Liver (tissue), 3 donors: ENCODE data around the gene DCPS.

Experiments used
- CTCF ChIP-seq: fragments of 150-350 bp; IDR thresholded peaks from 2 replicates; pipeline ENCODE4 v1.5.1; 2017; ENCODE audit warnings: improper control_type of control experiment, low read depth, low read length; ENCODE audit not compliant: missing input control
- GABPA ChIP-seq, 2 donors: IDR thresholded peaks in 1 of 2; conservative IDR thresholded peaks in 1 of 2; 2 replicates each; pipeline ENCODE4 v1.6.1; 2016; ENCODE audit warnings: antibody characterized with exemption in 2 of 2, mild to moderate bottlenecking in 1 of 2, moderate library complexity in 1 of 2
- JUND ChIP-seq, 2 donors: IDR thresholded peaks; 2 replicates each; pipeline ENCODE4 v1.6.1; 2016; ENCODE audit warnings: antibody characterized with exemption in 2 of 2
- MAX ChIP-seq: IDR thresholded peaks from 2 replicates; pipeline ENCODE4 v1.6.1; 2016; ENCODE audit warnings: antibody characterized with exemption
- NR2F2 ChIP-seq: IDR thresholded peaks from 2 replicates; pipeline ENCODE4 v1.6.1; 2016; ENCODE audit warnings: antibody characterized with exemption
- RAD21 ChIP-seq, 2 donors: IDR thresholded peaks; 2 replicates each; pipeline ENCODE4 v1.6.1; 2016; ENCODE audit warnings: antibody characterized with exemption in 2 of 2, mild to moderate bottlenecking in 2 of 2
- REST ChIP-seq: IDR thresholded peaks from 2 replicates; pipeline ENCODE4 v1.6.1; 2016; ENCODE audit warnings: antibody characterized with exemption, mild to moderate bottlenecking
- SP1 ChIP-seq: IDR thresholded peaks from 2 replicates; pipeline ENCODE4 v1.6.1; 2018; ENCODE audit warnings: antibody characterized with exemption, mild to moderate bottlenecking
- TAF1 ChIP-seq: conservative IDR thresholded peaks from 2 replicates; pipeline ENCODE4 v1.6.1; 2016; ENCODE audit warnings: antibody characterized with exemption, mild to moderate bottlenecking
- YY1 ChIP-seq: IDR thresholded peaks from 2 replicates; pipeline ENCODE4 v1.6.1; 2016; ENCODE audit warnings: antibody characterized with exemption, mild to moderate bottlenecking
- donor health status: healthy.
- donor health status: healthy.

GRCh38 chr11:126284829-126285228 lies 19.0 kb upstream of the DCPS start:
- TF ChIP-seq CTCF (no peak), TAF1 (no peak), MAX (no peak), SP1 (no peak), REST (no peak), RAD21 (IDR thresholded peaks at IDR 0.05) (no peak), GABPA (IDR thresholded peaks at IDR 0.05 in 1 of 2, conservative IDR thresholded peaks at IDR 0.05 in 1 of 2) (no peak), NR2F2 (no peak), YY1 (no peak), JUND (IDR thresholded peaks at IDR 0.05) (no peak)
